HG03039 (cell line): ENCODE results near the gene ATP5MG.
"Not testable (repeated sequence)": the region's sequence is repeated elsewhere in the genome, so short reads cannot be mapped to it uniquely, and the experiment has no call there.

ENCODE experiments used
- ATAC-seq: cut with Tn5 transposase; IDR thresholded peaks from one replicate; pipeline ENCODE4 v1.9.1; 2021; ENCODE audit warnings: mild to moderate bottlenecking, moderate library complexity; ENCODE audit not compliant: unreplicated experiment

ATP5MG gene, protein sequence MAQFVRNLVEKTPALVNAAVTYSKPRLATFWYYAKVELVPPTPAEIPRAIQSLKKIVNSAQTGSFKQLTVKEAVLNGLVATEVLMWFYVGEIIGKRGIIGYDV

GRCh38 chr11:118401151-118401879 lies at the start of gene ATP5MG:
ATP5MG (plus strand) TSS chr11:118401606; CDS start chr11:118401666, 60 bp downstream.
- no peak for ATAC-seq

GRCh38 chr11:118353084-118353710 lies 48.2 kb upstream of the ATP5MG start:
- ATAC-seq: no peak

- ATAC-seq: no peak
Observed at GRCh38 chr11:118358071-118358470, 43.3 kb upstream of the ATP5MG start.

DNA sequence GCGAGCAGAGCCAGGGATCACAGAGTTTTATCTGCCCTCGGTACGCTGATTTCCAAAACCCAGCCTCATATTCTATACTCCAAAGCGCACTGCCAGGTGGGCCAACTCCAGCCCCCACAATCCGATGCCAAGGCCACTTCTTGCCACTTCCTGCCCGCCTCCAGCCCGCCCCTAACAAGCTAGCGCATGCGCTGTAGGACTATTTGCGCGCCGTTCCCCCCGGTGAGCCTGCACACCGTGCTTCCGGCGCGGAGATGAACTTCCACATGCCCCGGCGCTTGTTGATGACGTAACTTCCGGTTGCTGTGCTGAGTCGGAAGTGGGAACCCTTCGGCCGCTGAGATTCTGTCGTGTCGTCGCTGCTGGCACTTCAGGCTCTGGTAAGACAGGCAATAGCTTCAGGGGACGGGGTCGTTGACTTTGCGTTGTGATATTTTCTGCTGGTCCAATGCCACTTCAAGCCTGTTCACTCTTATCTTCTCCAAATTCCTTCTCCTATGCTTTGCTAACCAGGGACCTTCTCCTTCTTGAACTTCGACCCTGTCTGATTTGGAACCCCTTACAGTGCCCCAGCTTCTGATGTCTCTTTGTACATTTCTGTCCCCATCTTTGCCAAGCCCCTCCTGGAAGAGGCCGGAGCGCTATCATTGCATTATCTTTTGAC lies 42.0 kb upstream of the ATP5MG start, which contains the start of gene UBE4A:
Gene UBE4A, plus strand, starts transcription at position 306 of the 664 bp plus-strand sequence. CDS start 5,481 bp downstream, outside the sequence.
- peak; percentile 78 for ATAC-seq

- no peak for ATAC-seq
Observed at GRCh38 chr11:118364956-118365615, 36.3 kb upstream of the ATP5MG start.

DNA sequence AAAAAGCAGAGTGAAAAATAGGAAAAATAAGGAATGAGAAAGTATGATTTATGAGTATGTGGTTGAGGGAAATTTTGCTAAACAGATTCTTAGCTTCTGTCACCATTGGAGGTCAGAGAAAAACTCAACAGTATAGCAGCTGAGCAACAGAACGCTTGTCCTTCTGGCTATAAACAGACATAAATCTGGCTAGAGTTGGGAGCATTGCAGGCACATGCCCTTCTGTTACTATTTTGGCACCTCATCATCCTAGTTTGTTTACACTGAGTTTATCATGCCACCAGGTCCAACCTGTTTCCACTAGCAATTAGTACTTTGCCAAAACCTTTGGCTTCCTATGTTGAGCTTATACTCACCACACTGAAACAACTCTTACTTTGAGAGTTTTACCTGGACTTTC lies 35.1 kb upstream of the ATP5MG start:
- no peak for ATAC-seq

GRCh38 chr11:118370774-118371173 lies 30.6 kb upstream of the ATP5MG start:
- ATAC-seq: no peak

DNA sequence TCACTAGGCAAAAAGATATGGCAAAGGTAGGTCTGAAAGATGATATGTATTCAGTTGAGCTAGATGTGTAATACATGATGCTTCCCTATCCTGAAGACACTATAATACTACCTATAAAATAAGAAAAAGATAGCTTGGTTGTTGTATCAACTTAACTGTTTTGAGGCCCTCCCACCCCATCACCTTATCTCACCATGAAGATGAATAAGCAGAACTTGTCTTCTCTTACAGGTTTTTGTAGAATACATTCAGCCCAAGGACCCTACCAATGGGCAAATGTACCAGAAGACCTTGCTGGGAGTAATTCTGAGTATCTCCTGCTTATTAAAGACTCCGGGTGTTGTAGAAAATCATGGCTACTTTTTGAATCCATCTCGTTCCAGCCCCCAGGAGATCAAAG lies 28.1 kb upstream of the ATP5MG start:
- ATAC-seq: no peak

- ATAC-seq: no peak
Observed at GRCh38 chr11:118373871-118374270, 27.5 kb upstream of the ATP5MG start.

DNA sequence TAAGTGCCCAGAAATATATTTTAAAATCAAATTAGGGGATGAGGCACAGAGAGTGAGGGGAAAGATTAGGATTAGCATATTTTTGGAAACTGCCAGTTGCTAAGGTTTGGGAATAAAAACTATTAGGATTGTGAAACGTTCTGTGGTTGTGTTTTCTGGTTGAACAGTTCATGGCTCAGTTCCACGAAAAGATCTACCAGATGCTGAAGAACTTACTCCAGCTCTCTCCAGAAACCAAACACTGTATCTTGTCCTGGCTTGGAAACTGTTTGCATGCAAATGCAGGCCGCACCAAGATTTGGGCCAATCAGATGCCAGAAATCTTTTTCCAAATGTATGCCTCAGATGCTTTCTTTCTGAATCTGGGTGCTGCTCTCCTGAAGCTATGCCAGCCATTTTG lies 26.7 kb upstream of the ATP5MG start:
- ATAC-seq: no peak

DNA sequence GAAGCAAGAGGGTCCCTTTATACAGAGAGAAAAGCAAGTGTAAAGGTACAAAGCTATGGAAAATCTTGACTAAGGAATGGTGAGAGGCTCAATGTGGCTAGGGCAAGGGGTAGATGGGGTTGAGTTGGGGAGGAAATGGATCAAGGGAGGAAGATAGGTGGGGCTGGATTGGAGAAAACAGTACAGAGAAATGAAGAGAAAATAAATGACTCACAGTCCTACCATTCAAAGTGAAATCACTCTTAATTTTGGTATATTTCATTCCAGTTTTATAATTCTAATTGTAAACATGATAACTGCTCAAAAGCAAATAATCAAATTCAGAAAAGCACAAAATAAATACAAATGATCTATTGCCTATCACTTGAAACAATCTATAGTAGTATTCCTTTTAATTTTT lies 25.4 kb upstream of the ATP5MG start:
- no peak for ATAC-seq

GRCh38 chr11:118379497-118379896 lies 21.9 kb upstream of the ATP5MG start:
- ATAC-seq: no peak

- ATAC-seq: no peak
Observed at GRCh38 chr11:118380571-118380970, 20.8 kb upstream of the ATP5MG start.

GRCh38 chr11:118382954-118383353 lies 18.5 kb upstream of the ATP5MG start:
- no peak for ATAC-seq

DNA sequence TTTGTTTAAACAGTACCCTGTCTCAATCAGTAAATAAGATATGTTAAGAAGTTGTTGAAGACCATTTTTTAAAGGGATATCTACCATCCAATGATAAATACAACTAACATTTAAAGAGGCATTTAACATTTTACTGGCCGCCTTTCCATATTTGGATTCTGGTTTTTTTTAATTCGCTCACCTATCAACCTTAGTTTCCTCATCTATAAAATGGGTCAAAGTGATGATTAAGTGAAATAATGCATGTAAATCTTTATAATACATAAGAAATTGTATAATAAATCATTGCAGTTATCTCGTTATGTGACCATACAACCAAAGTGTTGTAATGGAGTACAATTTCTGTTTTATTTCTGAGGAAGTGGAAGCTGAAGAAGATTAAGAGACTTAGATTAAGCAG lies 17.7 kb upstream of the ATP5MG start:
- ATAC-seq: no peak

DNA sequence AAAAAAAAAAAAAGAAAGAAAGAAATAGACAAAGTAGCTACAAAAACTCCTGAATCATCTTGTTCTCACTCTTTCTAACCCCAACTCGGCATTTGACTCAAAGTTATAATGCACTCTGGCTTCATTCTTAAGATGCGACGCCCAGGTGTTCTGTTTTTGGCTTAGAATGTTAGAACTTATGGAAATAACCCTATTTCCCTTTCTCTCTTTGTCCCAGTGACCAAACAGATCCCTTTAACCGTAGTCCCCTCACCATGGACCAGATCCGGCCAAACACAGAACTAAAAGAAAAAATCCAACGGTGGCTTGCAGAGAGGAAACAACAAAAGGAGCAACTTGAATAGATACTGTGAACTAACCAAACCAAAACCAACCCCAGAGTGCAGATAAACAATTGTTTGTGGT lies 5.3 kb upstream of the ATP5MG start:
- ATAC-seq: no peak

DNA sequence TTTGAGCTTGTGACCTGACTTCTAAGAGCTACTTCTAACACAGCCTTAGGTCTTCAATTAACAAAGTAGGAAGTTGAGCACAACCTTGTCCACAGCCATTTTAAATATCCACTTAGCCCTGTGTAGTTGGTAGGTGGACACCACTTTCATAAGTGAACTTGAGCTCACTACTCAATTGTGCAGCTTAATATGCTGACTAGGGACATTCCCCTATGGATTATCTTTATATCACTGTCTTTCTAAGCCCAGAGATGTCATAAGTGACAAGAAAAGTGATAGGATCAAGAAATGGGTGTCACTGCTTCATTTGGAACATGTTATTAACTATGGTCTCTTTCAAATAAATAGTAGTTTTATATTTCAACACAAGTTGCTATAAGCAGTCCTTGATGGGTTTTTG lies 4.0 kb upstream of the ATP5MG start:
- no peak for ATAC-seq

- no peak for ATAC-seq
Observed at GRCh38 chr11:118398791-118399559, 2.4 kb upstream of the ATP5MG start.

GRCh38 chr11:118401880-118402590 lies 629 bp downstream of the ATP5MG start:
- no peak for ATAC-seq

- not testable (repeated sequence) for ATAC-seq
Observed at GRCh38 chr11:118402594-118402993, 1.2 kb downstream of the ATP5MG start.
